H1 (cell line): ENCODE measurements around the gene TELO2. TPM values are rescaled to one million over a fixed set of nuclear protein-coding genes. Genes with fewer than 3 reads are reported as not detected.

Experiments
- CTCF ChIA-PET: fragments of 300-600 bp; sonication (Branson Sonifier 250); formaldehyde crosslinking; loops from one replicate; lab custom pipeline; 2021; ENCODE audit not compliant: partially characterized antibody; lab: Charles Lee
- POLR2A ChIA-PET: fragments of 300-600 bp; sonication (Branson Sonifier 250); formaldehyde crosslinking; loops from one replicate; lab custom pipeline; 2021; ENCODE audit warnings: inconsistent platforms; ENCODE audit not compliant: partially characterized antibody; lab: Charles Lee
- DNase-seq, 2 experiments: peaks; one replicate each; pipeline versions ENCODE4 v3.0.0 to v3.0.0-alpha.2; 2010 to 2022; ENCODE audit warnings: low spot score in 2 of 2, low read depth in 1 of 2, mixed read lengths in 1 of 2
- FAIRE-seq: peaks from 2 replicates; lab custom pipeline; 2011; peaks lifted over from hg19 to GRCh38; lab: Jason Lieb, UNC
- H2AFZ ChIP-seq: 2 replicates; pipeline ENCODE4 v1.8.1; 2012; ENCODE audit warnings: low read length, inconsistent platforms
- H2AK5ac ChIP-seq: 2 replicates; pipeline ENCODE4 v1.6.1; 2013; ENCODE audit warnings: low read depth, low read length
- H2BK120ac ChIP-seq: replicated peaks from 2 replicates; pipeline ENCODE3; 2013; ENCODE audit warnings: low read depth, low read length, inconsistent platforms
- H2BK12ac ChIP-seq: 2 replicates; pipeline ENCODE4 v1.6.1; 2013; ENCODE audit warnings: low read depth, low read length
- H2BK15ac ChIP-seq: 2 replicates; pipeline ENCODE4 v1.6.1; 2013; ENCODE audit warnings: low read length
- H2BK20ac ChIP-seq: 2 replicates; pipeline ENCODE4 v1.6.1; 2013; ENCODE audit warnings: low read length
- H2BK5ac ChIP-seq: 2 replicates; pipeline ENCODE4 v1.6.1; 2013; ENCODE audit warnings: low read depth, low read length
- H3K14ac ChIP-seq: 2 replicates; pipeline ENCODE4 v1.6.1; 2013; ENCODE audit warnings: inconsistent platforms; ENCODE audit not compliant: insufficient read length
- H3K18ac ChIP-seq: 2 replicates; pipeline ENCODE4 v1.6.1; 2013; ENCODE audit warnings: low read length; ENCODE audit errors: extremely low read depth
- H3K23ac ChIP-seq: 2 replicates; pipeline ENCODE4 v1.6.1; 2013; ENCODE audit warnings: inconsistent platforms; ENCODE audit not compliant: insufficient read length
- H3K23me2 ChIP-seq: 2 replicates; pipeline ENCODE4 v1.6.1; 2013; ENCODE audit warnings: low read depth, low read length
- H3K27ac ChIP-seq: 2 replicates; pipeline ENCODE4 v1.6.1; 2011; ENCODE audit warnings: low read depth, low read length, inconsistent platforms
- H3K27me3 ChIP-seq, 4 experiments: replicated peaks in 1 of 4; 1 replicate in 1 of 4; 2 replicates in 3 of 4; pipeline versions ENCODE4 v1.6.1 to v1.8.1; 2011 to 2013; ENCODE audit warnings: low read length in 3 of 4, mild to moderate bottlenecking in 3 of 4, inconsistent platforms in 2 of 4, mixed read lengths in 2 of 4, moderate library complexity in 1 of 4; ENCODE audit not compliant: control insufficient read depth in 3 of 4, insufficient read depth in 3 of 4; ENCODE audit errors: extremely low read depth in 1 of 4
- H3K36me3 ChIP-seq, 4 experiments: 2 replicates each; pipeline versions ENCODE4 v1.6.1 to v1.8.1; 2011 to 2013; ENCODE audit warnings: mild to moderate bottlenecking in 4 of 4, low read length in 3 of 4, moderate library complexity in 2 of 4, control low read depth in 1 of 4, inconsistent platforms in 1 of 4; ENCODE audit not compliant: insufficient read depth in 4 of 4, control insufficient read depth in 2 of 4
- H3K4ac ChIP-seq: replicated peaks from 2 replicates; pipeline ENCODE3; 2013; ENCODE audit warnings: low read length, low read depth, mixed read lengths, inconsistent platforms; ENCODE audit not compliant: insufficient read length
- H3K4me1 ChIP-seq, 4 experiments: replicated peaks in 1 of 4; 1 replicate in 1 of 4; 2 replicates in 3 of 4; pipeline versions ENCODE4 v1.6.1 to v1.8.1; 2011 to 2013; ENCODE audit warnings: low read length in 3 of 4, inconsistent platforms in 2 of 4, mixed read lengths in 1 of 4; ENCODE audit not compliant: insufficient read depth in 4 of 4, control insufficient read depth in 3 of 4
- H3K4me2 ChIP-seq, 2 experiments: 2 replicates each; pipeline versions ENCODE4 v1.6.1 to v1.8.1; 2011 to 2013; ENCODE audit warnings: low read depth in 2 of 2, low read length in 2 of 2, control low read depth in 1 of 2, inconsistent platforms in 1 of 2, mild to moderate bottlenecking in 1 of 2; ENCODE audit not compliant: insufficient read depth in 1 of 2
- H3K4me3 ChIP-seq, 4 experiments: fragments of 200-600, 300-600 bp in 1 of 4; sonication (generic), shearing (Covaris generic), sonication (Bioruptor Twin) in 1 of 4; 2 replicates each; pipeline versions ENCODE4 v1.5.1 to v1.8.1; 2011 to 2016; ENCODE audit warnings: low read length in 4 of 4, low read depth in 3 of 4, control low read depth in 2 of 4, inconsistent platforms in 2 of 4, mild to moderate bottlenecking in 2 of 4, mixed read lengths in 1 of 4, moderate library complexity in 1 of 4; ENCODE audit not compliant: insufficient read depth in 2 of 4; ENCODE audit errors: extremely low read depth in 1 of 4
- H3K56ac ChIP-seq: replicated peaks from 2 replicates; pipeline ENCODE3; 2013; ENCODE audit warnings: low read depth, mild to moderate bottlenecking, mixed read lengths, low read length, inconsistent platforms; ENCODE audit not compliant: insufficient read length
- H3K79me1 ChIP-seq: 2 replicates; pipeline ENCODE4 v1.6.1; 2013; ENCODE audit warnings: low read depth, low read length, control low read depth
- H3K79me2 ChIP-seq, 2 experiments: 2 replicates each; pipeline versions ENCODE4 v1.6.1 to v1.8.1; 2012 to 2013; ENCODE audit warnings: low read length in 2 of 2, mild to moderate bottlenecking in 2 of 2, inconsistent platforms in 1 of 2; ENCODE audit not compliant: insufficient read depth in 2 of 2, control insufficient read depth in 1 of 2
- H3K9ac ChIP-seq, 4 experiments: replicated peaks in 1 of 4; 1 replicate in 1 of 4; 2 replicates in 3 of 4; pipeline versions ENCODE4 v1.6.1 to v1.8.1; 2011 to 2013; ENCODE audit warnings: low read depth in 3 of 4, low read length in 3 of 4, control low read depth in 2 of 4, mild to moderate bottlenecking in 2 of 4, moderate library complexity in 2 of 4, inconsistent platforms in 1 of 4; ENCODE audit errors: extremely low read depth in 1 of 4
- H3K9me3 ChIP-seq, 2 experiments: 2 replicates each; pipeline versions ENCODE4 v1.6.1 to v1.8.1; 2012 to 2013; ENCODE audit warnings: mild to moderate bottlenecking in 2 of 2, moderate library complexity in 2 of 2, control low read depth in 1 of 2, inconsistent platforms in 1 of 2, low read depth in 1 of 2, low read length in 1 of 2, mixed read lengths in 1 of 2; ENCODE audit not compliant: insufficient read depth in 2 of 2
- H4K20me1 ChIP-seq, 2 experiments: replicated peaks in 1 of 2; 2 replicates each; pipeline versions ENCODE3 to v1.8.1; 2011 to 2013; ENCODE audit warnings: inconsistent platforms in 2 of 2, low read length in 2 of 2, mild to moderate bottlenecking in 1 of 2; ENCODE audit not compliant: insufficient read depth in 2 of 2, control insufficient read depth in 1 of 2
- H4K5ac ChIP-seq: 2 replicates; pipeline ENCODE4 v1.6.1; 2013; ENCODE audit warnings: low read length, low read depth, mixed read lengths, inconsistent platforms; ENCODE audit not compliant: insufficient read length
- H4K8ac ChIP-seq: 2 replicates; pipeline ENCODE4 v1.8.0; 2013; ENCODE audit warnings: mild to moderate bottlenecking, moderate library complexity, low read length, inconsistent platforms; ENCODE audit not compliant: insufficient read depth; ENCODE audit errors: extremely low read depth
- H4K91ac ChIP-seq: replicated peaks from 2 replicates; pipeline ENCODE3; 2013; ENCODE audit warnings: low read length, mixed read lengths, inconsistent platforms; ENCODE audit not compliant: insufficient read length
- BRCA1 ChIP-seq: IDR thresholded peaks from 2 replicates; pipeline ENCODE4 v1.6.1; 2012; ENCODE audit warnings: low read depth, low read length, improper control_type of control experiment
- CHD2 ChIP-seq: IDR thresholded peaks from 2 replicates; pipeline ENCODE4 v1.6.1; 2012; ENCODE audit warnings: low read length, improper control_type of control experiment
- CTCF ChIP-seq, 3 experiments: IDR thresholded peaks; 1 replicate in 2 of 3; 2 replicates in 1 of 3; pipeline versions ENCODE4 v1.5.1 to v1.6.1; 2011; ENCODE audit warnings: low read length in 3 of 3, mild to moderate bottlenecking in 3 of 3, inconsistent platforms in 2 of 3, low read depth in 1 of 3, moderate library complexity in 1 of 3; ENCODE audit not compliant: insufficient read depth in 1 of 3; ENCODE audit errors: control extremely low read depth in 1 of 3
- GTF2F1 ChIP-seq: IDR thresholded peaks from 2 replicates; pipeline ENCODE4 v1.6.1; 2012; ENCODE audit warnings: low read depth, low read length, improper control_type of control experiment, borderline replicate concordance
- TBP ChIP-seq: IDR thresholded peaks from 2 replicates; pipeline ENCODE4 v1.6.1; 2011; ENCODE audit warnings: low read depth, low read length, improper control_type of control experiment
- YY1 ChIP-seq: IDR thresholded peaks from 2 replicates; pipeline ENCODE4 v1.6.1; 2011; ENCODE audit warnings: low read depth, mild to moderate bottlenecking, low read length
- WGBS, 2 experiments: shearing (Covaris generic) in 1 of 2; methylation state at CpG; one replicate each; pipeline versions ENCODE4 v1.1.6 to v1.1.7; 2013 to 2015; ENCODE audit warnings: low lambda C conversion rate in 2 of 2, mixed read lengths in 2 of 2, inconsistent platforms in 1 of 2, low coverage in 1 of 2, missing lambda C conversion rate in 1 of 2; ENCODE audit not compliant: insufficient replicate concordance in 2 of 2, insufficient coverage in 1 of 2, insufficient read length in 1 of 2; ENCODE audit errors: extremely low coverage in 1 of 2, missing lambda C conversion rate in 1 of 2; 5-methylcytosine and 5-hydroxymethylcytosine counted together
- polyA plus RNA-seq, 7 experiments: library from polyadenylated mRNA; depleted of rRNA in 3 of 7; stranded (reverse) in 5 of 7; unstranded in 2 of 7; fragments of >200 nt in 5 of 7; fragments of 200-250 nt in 2 of 7; gene quantifications; 1 replicate in 5 of 7; 2 replicates in 1 of 7; 4 replicates in 1 of 7; pipeline versions ENCODE4 v1.2.1 to v1.2.3, GENCODE V29; 2011 to 2013; ENCODE audit warnings: missing spikeins in 2 of 7, mixed read lengths in 2 of 7
- total RNA-seq: library from RNA; stranded (reverse); fragmentation: NEBNext Ultra II Directional; extraction: Animal tissue kit (Norgen Biotek cat#: 25700); gene quantifications from 2 replicates; pipeline ENCODE4 v1.2.1, GENCODE V29; 2021

TELO2 gene
- total and polyA plus RNA-seq, 2 of the 8 experiments (the other 6 are each of a cell fraction or from before 2014, with no cell fraction given): 39.3 to 64.8 TPM

DNA sequence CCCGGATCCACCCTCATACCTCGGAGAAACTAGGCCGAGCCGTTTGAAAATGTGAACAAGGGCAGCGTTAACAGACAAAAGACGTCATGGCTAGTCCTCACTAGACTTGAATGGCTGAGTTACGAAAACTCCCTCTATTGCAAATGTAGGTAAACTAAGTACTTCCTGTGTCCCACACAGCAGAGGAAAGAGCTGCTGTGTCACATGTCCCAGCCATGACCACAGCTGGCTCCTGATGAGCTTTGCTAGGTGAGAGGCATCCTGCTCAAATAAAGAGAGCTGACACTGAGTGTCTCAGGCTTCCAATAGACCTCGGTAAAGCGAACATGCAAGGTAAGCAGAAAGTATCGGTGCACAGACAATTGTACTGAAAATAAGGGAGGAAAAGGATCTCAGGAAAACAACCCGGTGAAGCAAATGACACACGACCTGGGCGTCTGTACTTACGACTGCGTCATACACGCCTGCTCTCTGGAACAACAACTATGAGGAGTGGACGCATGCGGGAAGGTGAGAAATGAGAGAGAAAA, 66.4 kb downstream of the TELO2 start:
- CTCF ChIA-PET: interaction anchor here (0.8 to 3.0 kb wide), 2 partner anchors 14 to 158 kb away, joined by 3 to 10 read pairs; no protein-coding TSS in a partner anchor
- H3K36me3 ChIP-seq: peaks cover 2 to 15% (median 10%) of the 10 kb centered on the region in 4 experiments; a peak in 5 of 8 replicates
- H2AFZ ChIP-seq: no peak overlapping the region

More for the DNA sequence above, 66.4 kb downstream of the TELO2 start:
- H3K14ac ChIP-seq: no peak overlapping the region
- H2BK20ac ChIP-seq: no peak overlapping the region
- no peak overlapping the region for H4K8ac ChIP-seq
- peaks cover 0 to 3% (median 0%) of the 10 kb centered on the region in 4 experiments; a peak in 1 of 7 replicates for H3K4me1 ChIP-seq
- H4K91ac ChIP-seq: no peak overlapping the region
- no peaks in the 10 kb centered on the region for H3K79me2 ChIP-seq
- FAIRE-seq: no peak
- POLR2A ChIA-PET: no interaction called here
- H3K23ac ChIP-seq: no peak overlapping the region
- WGBS, 2 experiments: 89% methylated on average over 18 of the region's 18 CpGs; no CpG with 5 or more reads in 1 of the 2 experiments
- H3K18ac ChIP-seq: no peak overlapping the region
- no peak overlapping the region for H3K4ac ChIP-seq
- DNase-seq: no peak
- H3K4me2 ChIP-seq: no peak overlapping the region
- no peak overlapping the region for H3K9ac ChIP-seq
- no peak overlapping the region for H2BK5ac ChIP-seq
- H3K56ac ChIP-seq: no peak overlapping the region
- no peak overlapping the region for H3K4me3 ChIP-seq
- no peak overlapping the region for H2BK120ac ChIP-seq
- H4K20me1 ChIP-seq: peaks cover 0 to 3% of the 10 kb centered on the region in 2 experiments
- no peak overlapping the region for H3K27ac ChIP-seq
- no peak overlapping the region for H2BK12ac ChIP-seq
- H2BK15ac ChIP-seq: no peak overlapping the region
- no peak overlapping the region for H4K5ac ChIP-seq
- H3K27me3 ChIP-seq: no peaks in the 10 kb centered on the region
- no peaks in the 10 kb centered on the region for H3K23me2 ChIP-seq
- no peak for TF ChIP-seq BRCA1
- no peak for TF ChIP-seq YY1
- TF ChIP-seq CTCF (IDR thresholded peaks at IDR 0.05; ENCODE audit: control extremely low read depth in 1 of 3, insufficient read depth in 1 of 3, low read depth in 1 of 3, low read length in 3 of 3): no peak
- no peak for TF ChIP-seq TBP
- no peak for TF ChIP-seq CHD2
- TF ChIP-seq GTF2F1: no peak
- H3K79me1 ChIP-seq: no peaks in the 10 kb centered on the region; the same call in 1 of the 2 replicates
- no peak overlapping the region for H2AK5ac ChIP-seq
- no peaks in the 10 kb centered on the region for H3K9me3 ChIP-seq
